ENCODE data around the gene COL27A1. TPM values are rescaled to one million over a fixed set of nuclear protein-coding genes. Genes with fewer than 3 reads are reported as not detected.

COL27A1 gene
- total RNA-seq, 1 experiment from 2014 or later: 37.0 TPM

DNA sequence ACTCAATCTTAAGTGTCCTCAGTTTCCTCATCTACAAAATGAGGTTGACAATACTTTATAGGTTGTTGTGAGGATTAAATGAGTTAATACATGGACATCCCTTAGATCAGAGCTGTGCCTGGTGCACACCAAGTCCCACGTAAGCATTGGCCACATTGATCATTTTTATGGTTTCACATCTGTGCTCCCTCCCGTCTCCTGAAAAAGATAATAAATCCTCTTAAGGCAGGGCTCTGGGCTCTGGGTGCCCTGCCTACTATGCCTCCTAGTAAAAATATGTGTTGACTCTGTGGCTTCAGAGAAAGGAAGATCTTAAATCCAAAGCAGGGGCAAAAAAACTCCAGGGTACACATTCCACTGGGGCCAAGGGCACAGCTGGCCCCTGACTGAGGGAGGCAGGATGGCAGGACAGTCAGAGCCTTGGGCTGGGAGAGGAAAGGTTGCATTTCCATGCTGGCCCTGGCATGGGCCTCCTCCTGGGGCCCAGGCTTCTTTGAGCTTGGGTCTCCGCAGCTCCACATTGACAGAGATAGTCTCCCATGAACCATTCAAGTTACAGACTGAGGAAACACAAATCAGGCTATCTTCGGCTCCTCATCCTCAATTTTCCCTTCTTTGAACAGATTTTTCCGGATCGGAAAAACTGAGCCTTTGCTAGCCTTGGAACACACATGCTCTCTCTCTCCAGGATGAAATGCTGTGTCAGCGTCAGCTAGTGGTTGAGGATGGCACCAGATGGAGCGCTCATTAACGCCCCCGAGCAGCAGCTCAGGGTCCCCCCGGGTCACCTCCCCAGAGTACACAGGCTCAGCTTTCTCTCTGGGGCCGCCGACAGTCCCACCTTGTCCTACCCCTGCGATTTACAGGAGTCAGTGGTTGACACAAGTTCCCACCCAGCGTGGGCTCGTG lies 33.9 kb upstream of the COL27A1 start:
- H3K27me3 ChIP-seq (replicated peaks; ENCODE audit: insufficient read depth, low read depth, low read length, poor library complexity): no peaks in the 10 kb centered on the region
- no peaks in the 10 kb centered on the region for H3K9me3 ChIP-seq (ENCODE audit: low read depth, low read length, poor library complexity, severe bottlenecking)
- no peak overlapping the region for H3K27ac ChIP-seq (ENCODE audit: low read depth, low read length, poor library complexity, severe bottlenecking)
- no peak for DNase-seq (ENCODE audit: low spot score)
- H3K4me3 ChIP-seq (ENCODE audit: low read depth, low read length, poor library complexity, severe bottlenecking): no peak overlapping the region
- no peaks in the 10 kb centered on the region for H3K4me1 ChIP-seq (ENCODE audit: insufficient read depth, low read length, poor library complexity, severe bottlenecking)
- intact Hi-C loops (cut with micrococcal nuclease; ENCODE audit: unreplicated experiment): no loop called here
- no peak for TF ChIP-seq CTCF (conservative IDR thresholded peaks at IDR 0.05; ENCODE audit: low read depth, low read length)
- TF ChIP-seq EZH2 (IDR thresholded peaks at IDR 0.05; ENCODE audit: borderline replicate concordance, low read depth, low read length, poor library complexity, severe bottlenecking): no peak
- no TSS peak for BruUV-seq (replicated peaks)
- ChIA-PET CTCF (no interaction called here), POLR2A (ENCODE audit: low non-redundant PET) (no interaction called here)
- no peaks in the 10 kb centered on the region for H3K36me3 ChIP-seq (ENCODE audit: insufficient read depth, low read length, poor library complexity, severe bottlenecking)

DNA sequence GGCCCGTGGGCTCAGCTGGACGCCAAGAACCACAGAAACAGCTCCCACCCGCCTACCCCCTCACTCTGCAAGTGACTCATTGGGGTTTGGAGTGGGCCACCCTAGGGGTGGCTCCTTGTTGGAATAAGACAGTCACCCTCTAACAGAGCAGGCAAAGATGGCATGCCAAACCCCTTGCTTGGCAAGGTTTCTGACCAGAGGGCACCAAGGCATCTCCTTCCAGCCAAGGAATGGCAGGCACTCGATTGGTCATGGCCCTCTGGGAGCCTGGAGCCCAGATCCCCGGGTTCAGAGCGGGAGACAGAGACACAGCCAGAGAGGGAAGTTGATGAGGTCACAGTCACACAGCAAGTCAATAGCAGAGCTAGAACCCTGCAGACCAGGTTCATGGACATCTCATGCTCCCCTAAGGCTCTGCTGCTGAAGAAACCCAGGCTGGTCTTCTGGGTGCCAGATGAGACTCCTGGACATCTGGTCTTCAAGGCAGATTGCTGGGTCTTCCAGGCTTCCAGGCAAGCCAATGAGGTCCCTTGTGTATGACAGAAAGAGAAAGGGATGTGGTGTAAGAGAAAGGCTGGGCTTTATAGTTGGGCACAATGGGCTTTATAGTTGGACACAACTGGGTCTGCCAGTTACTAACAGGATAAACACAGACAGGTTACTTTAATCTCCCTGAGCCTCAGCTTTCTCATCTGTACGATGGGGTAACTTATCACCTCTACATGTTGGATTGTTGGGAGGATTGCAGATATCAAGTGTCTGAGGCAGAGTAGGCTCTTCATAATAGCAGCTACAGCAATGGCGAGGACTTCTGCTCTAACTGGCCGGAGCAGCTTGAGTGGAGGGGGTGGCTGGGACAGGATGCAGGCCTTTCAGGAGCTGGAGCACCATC lies 33.0 kb upstream of the COL27A1 start:
- Histone ChIP-seq H3K27me3 (replicated peaks; ENCODE audit: insufficient read depth, low read depth, low read length, poor library complexity) (no peaks in the 10 kb centered on the region), H3K36me3 (ENCODE audit: insufficient read depth, low read length, poor library complexity, severe bottlenecking) (no peaks in the 10 kb centered on the region), H3K4me1 (ENCODE audit: insufficient read depth, low read length, poor library complexity, severe bottlenecking) (no peaks in the 10 kb centered on the region), H3K27ac (ENCODE audit: low read depth, low read length, poor library complexity, severe bottlenecking) (no peak overlapping the region), H3K4me3 (ENCODE audit: low read depth, low read length, poor library complexity, severe bottlenecking) (no peak overlapping the region), H3K9me3 (ENCODE audit: low read depth, low read length, poor library complexity, severe bottlenecking) (no peaks in the 10 kb centered on the region)
- BruUV-seq (replicated peaks): no TSS peak
- intact Hi-C loops (cut with micrococcal nuclease; ENCODE audit: unreplicated experiment): no loop called here
- DNase-seq (ENCODE audit: low spot score): no peak
- TF ChIP-seq EZH2 (IDR thresholded peaks at IDR 0.05; ENCODE audit: borderline replicate concordance, low read depth, low read length, poor library complexity, severe bottlenecking) (no peak), CTCF (conservative IDR thresholded peaks at IDR 0.05; ENCODE audit: low read depth, low read length) (no peak)
- ChIA-PET CTCF (no interaction called here), POLR2A (ENCODE audit: low non-redundant PET) (interaction anchor here (0.6 kb wide), 1 partner anchor 629 kb away, joined by 3 read pairs; no protein-coding TSS in a partner anchor)

DNA sequence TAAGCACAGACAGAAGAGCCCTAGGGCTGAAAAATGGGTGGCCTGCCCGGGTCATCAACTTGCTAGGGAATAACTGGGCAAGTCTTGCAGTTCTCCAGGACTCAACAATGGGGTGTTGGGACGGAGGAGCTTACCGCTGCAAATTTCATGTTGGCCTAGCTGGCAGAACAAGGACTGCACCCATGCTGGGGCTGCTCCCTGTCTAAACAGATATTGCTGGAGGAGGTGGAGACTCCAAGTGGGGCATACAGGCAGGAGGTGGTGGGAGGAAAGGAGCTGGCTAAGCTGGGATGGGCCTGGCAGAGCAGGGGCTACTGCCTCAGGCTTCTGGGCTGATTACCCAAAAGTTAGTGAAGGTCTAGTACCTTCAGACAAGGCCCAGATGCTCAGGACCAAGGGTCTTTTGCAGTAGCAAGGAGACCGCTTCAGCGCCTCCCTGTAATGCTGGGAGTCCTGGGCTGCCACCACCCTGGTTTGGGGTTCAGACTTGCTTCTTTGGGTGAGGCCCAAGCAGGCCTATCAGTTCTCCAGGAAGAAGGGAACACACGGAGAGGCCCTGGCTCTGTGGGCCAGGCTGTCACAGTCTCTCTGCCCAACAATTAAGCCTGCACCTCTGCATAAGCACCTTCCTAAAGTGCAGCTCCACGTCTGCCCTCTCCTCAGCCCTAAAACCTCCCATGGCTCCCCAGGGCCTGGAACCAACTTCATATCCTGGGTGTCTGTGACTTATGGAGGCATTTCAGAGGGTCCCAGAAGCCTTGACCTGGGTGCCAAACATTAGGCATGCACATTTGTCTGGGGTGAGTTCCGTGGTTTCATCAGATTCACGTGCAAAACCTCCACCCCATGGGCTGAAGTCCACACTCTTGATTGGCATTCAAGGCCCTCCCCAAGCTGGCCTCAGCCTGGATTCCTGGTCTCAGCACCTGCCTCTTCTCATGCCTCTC lies 32.0 kb upstream of the COL27A1 start:
- ChIA-PET CTCF (no interaction called here), POLR2A (ENCODE audit: low non-redundant PET) (interaction anchor here (0.6 kb wide), 1 partner anchor 630 kb away, joined by 3 read pairs; no protein-coding TSS in a partner anchor)
- BruUV-seq (replicated peaks): no TSS peak
- H3K9me3 ChIP-seq (ENCODE audit: low read depth, low read length, poor library complexity, severe bottlenecking): no peaks in the 10 kb centered on the region
- intact Hi-C loops (cut with micrococcal nuclease; ENCODE audit: unreplicated experiment): no loop called here
- H3K4me3 ChIP-seq (ENCODE audit: low read depth, low read length, poor library complexity, severe bottlenecking): no peak overlapping the region
- no peak for DNase-seq (ENCODE audit: low spot score)
- H3K4me1 ChIP-seq (ENCODE audit: insufficient read depth, low read length, poor library complexity, severe bottlenecking): no peaks in the 10 kb centered on the region
- H3K36me3 ChIP-seq (ENCODE audit: insufficient read depth, low read length, poor library complexity, severe bottlenecking): no peaks in the 10 kb centered on the region
- no peaks in the 10 kb centered on the region for H3K27me3 ChIP-seq (replicated peaks; ENCODE audit: insufficient read depth, low read depth, low read length, poor library complexity)
- no peak overlapping the region for H3K27ac ChIP-seq (ENCODE audit: low read depth, low read length, poor library complexity, severe bottlenecking)
- no peak for TF ChIP-seq CTCF (conservative IDR thresholded peaks at IDR 0.05; ENCODE audit: low read depth, low read length)

Data from A673 (cell line).